ENCODE measurements around the gene SCRN1.
A peak's percentile ranks its signal among the peaks of the same experiment; 100 is the strongest.

SCRN1 gene

DNA sequence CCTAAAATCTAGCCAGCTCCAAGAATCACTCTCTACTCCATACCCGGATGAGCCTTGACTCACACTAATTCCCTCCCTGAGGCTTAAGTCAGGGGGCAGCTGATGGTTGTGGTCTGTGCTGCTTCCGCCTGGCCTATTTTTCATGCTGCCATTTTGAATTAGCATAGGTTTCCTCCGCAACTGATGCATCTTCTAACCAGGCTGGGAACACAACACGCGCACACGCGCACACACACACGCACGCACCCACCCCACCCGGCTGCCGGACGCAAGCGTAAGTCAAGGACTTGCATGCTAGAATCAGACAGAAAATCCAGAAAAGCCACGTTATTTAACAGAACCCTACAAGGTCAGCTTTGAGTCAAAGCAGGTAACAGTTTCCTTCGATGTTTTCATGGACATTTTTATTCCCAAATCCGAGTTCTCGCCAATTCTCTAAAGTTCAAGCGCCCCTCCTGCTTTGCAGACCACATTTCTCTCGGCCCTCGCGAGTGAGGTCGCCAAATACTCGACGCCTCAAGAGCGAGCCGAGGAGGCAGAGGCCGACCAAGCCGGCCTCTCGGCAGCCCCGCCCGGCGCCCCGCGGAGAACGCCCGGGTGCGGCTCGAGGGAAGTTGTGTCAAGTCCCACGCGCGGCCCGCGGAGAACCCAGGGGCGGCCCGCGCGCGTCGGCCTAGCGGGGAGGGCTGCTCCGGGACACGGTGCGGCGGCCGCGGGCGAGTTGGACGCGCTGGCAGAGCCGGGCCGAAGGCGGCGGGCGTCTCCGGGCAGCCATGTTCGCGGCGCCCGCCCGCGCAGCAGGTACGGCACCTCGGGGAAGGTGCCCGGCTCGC, 961 bp downstream of the SCRN1 start:
- no peaks in the 10 kb centered on the region for H3K27me3 ChIP-seq (ENCODE audit: control insufficient read depth in 5 of 5, insufficient read depth in 4 of 5, low read length in 5 of 5)
- no peaks in the 10 kb centered on the region for H3K36me3 ChIP-seq (ENCODE audit: control insufficient read depth in 5 of 5, insufficient read depth in 5 of 5, low read length in 5 of 5)
- peak overlapping the region; percentile 66 to 92 (median 77) for H3K4me3 ChIP-seq (ENCODE audit: low read depth in 1 of 5, low read length in 5 of 5)
- H3K4me1 ChIP-seq (ENCODE audit: control insufficient read depth in 5 of 5, insufficient read depth in 5 of 5, low read length in 5 of 5), result peaks cover 0 to 29% (median 25%) of the 10 kb centered on the region in 5 donors
- H3K9ac ChIP-seq (ENCODE audit: low read length in 5 of 5), result peak overlapping the region in 4 of 5 donors; percentile 70 to 84 (median 81)
- H3K27ac ChIP-seq (ENCODE audit: low read depth, low read length), result peak overlapping the region; percentile 67
- peaks cover 2 to 11% (median 10%) of the 10 kb centered on the region in 5 donors for H3K9me3 ChIP-seq (ENCODE audit: control insufficient read depth in 5 of 5, low read length in 5 of 5)

DNA sequence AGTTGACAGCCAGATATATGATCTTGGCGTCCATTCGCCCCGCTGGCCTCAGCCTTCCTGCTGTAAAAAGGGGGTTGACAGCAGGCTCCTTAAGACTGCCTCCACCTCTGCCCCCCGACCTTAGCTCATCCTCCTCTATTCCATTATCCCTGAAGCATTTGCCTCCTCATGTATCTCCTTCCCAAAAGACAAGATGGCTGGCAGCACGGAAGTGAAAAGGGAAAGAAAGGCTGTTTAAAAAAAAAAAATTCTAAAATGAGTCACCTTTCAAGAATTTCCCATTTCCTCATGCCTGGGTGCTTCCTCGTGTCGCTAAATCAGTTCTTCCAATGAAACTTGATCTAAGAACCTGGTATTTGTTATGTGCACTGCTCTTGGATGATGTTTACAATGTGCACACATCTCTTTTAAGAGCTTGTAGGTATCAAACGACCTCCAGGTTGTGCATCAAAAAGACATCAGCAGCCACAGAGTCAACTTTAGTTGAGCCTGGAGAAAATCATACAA, 1.7 kb downstream of the SCRN1 start:
- peak overlapping the region; percentile 67 for H3K27ac ChIP-seq (ENCODE audit: low read depth, low read length)

DNA sequence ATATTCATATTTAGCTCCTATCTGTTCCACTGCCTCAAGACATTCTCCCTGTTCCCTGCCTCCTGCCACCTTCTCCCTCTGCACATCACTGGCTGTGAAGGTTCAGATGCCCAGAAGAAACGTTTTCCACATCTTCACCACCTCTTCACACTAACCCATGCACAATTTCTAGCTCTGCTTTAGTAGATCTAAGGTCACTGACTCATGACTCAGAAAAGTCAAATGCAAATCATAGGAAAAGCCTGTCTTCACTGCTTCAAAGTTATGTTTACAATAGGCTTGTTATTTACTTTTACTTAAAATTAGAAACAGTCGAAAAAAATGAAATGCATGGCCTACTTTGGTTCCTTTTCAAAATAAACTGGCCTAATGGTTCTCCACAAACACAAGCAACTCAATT, 2.5 kb downstream of the SCRN1 start:
- Histone ChIP-seq H3K27ac (ENCODE audit: low read depth, low read length) (no peak overlapping the region), H3K27me3 (ENCODE audit: control insufficient read depth in 5 of 5, insufficient read depth in 4 of 5, low read length in 5 of 5) (no peaks in the 10 kb centered on the region), H3K9ac (ENCODE audit: low read length in 5 of 5) (no peak overlapping the region), H3K36me3 (ENCODE audit: control insufficient read depth in 5 of 5, insufficient read depth in 5 of 5, low read length in 5 of 5) (no peaks in the 10 kb centered on the region), H3K4me3 (ENCODE audit: low read depth in 1 of 5, low read length in 5 of 5) (no peak overlapping the region), H3K9me3 (ENCODE audit: control insufficient read depth in 5 of 5, low read length in 5 of 5) (peaks cover 0 to 2% (median 0%) of the 10 kb centered on the region in 5 donors), H3K4me1 (ENCODE audit: control insufficient read depth in 5 of 5, insufficient read depth in 5 of 5, low read length in 5 of 5) (peaks cover 0 to 29% (median 25%) of the 10 kb centered on the region in 5 donors)

More for the DNA sequence above, 1.7 kb downstream of the SCRN1 start:
- peak overlapping the region; percentile 66 to 92 (median 77) for H3K4me3 ChIP-seq (ENCODE audit: low read depth in 1 of 5, low read length in 5 of 5)
- H3K27me3 ChIP-seq (ENCODE audit: control insufficient read depth in 5 of 5, insufficient read depth in 4 of 5, low read length in 5 of 5), result no peaks in the 10 kb centered on the region
- H3K4me1 ChIP-seq (ENCODE audit: control insufficient read depth in 5 of 5, insufficient read depth in 5 of 5, low read length in 5 of 5), result peaks cover 0 to 29% (median 25%) of the 10 kb centered on the region in 5 donors
- no peaks in the 10 kb centered on the region for H3K36me3 ChIP-seq (ENCODE audit: control insufficient read depth in 5 of 5, insufficient read depth in 5 of 5, low read length in 5 of 5)
- peaks cover 1 to 6% (median 4%) of the 10 kb centered on the region in 5 donors for H3K9me3 ChIP-seq (ENCODE audit: control insufficient read depth in 5 of 5, low read length in 5 of 5)
- no peak overlapping the region for H3K9ac ChIP-seq (ENCODE audit: low read length in 5 of 5)

- Histone ChIP-seq H3K27ac (ENCODE audit: low read depth, low read length) (no peak overlapping the region), H3K4me3 (ENCODE audit: low read depth in 1 of 5, low read length in 5 of 5) (no peak overlapping the region), H3K27me3 (ENCODE audit: control insufficient read depth in 5 of 5, insufficient read depth in 4 of 5, low read length in 5 of 5) (no peaks in the 10 kb centered on the region), H3K9me3 (ENCODE audit: control insufficient read depth in 5 of 5, low read length in 5 of 5) (no peaks in the 10 kb centered on the region), H3K36me3 (ENCODE audit: control insufficient read depth in 5 of 5, insufficient read depth in 5 of 5, low read length in 5 of 5) (no peaks in the 10 kb centered on the region), H3K9ac (ENCODE audit: low read length in 5 of 5) (no peak overlapping the region), H3K4me1 (ENCODE audit: control insufficient read depth in 5 of 5, insufficient read depth in 5 of 5, low read length in 5 of 5) (peaks cover 0 to 20% (median 14%) of the 10 kb centered on the region in 5 donors)
These were observed 9.4 kb downstream of the SCRN1 start for GRCh38 chr7:29980151-29980550.

DNA sequence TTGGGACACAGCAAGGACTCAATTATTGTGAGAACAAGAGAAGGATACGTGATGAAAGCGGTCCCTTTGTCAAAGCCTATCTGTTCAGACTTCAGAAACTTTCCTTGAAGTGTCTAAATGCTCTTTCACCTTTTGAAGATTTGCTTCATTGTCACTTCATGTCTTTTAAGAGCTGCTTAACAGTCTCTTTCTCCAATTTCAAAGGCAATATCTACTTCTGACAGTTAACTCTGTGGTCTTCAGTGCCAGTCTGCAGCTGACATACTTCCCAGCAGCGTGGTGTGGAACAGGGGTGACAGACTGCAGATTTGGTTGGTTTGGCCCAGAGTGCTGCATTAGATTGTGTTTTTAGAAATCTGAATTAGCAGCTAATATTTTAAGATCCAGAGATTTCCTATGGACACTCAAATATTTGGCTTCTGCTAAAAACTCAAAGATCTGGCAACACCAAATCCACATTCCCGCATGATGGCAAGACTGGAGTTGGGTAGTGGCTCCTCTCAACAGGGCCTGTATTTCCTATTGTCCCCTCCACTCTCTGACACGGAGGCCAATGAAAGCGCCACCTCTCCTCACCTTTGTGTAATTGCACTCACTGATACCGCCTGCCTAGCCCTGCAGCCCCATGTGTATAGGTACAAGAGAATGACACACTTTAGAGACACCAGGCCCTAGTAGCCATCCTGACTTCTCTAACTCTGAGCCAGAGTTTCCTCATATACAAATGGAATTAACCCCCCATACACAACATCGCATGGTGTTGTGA, 11.5 kb downstream of the SCRN1 start:
- Histone ChIP-seq H3K36me3 (ENCODE audit: control insufficient read depth in 5 of 5, insufficient read depth in 5 of 5, low read length in 5 of 5) (no peaks in the 10 kb centered on the region), H3K9ac (ENCODE audit: low read length in 5 of 5) (no peak overlapping the region), H3K4me1 (ENCODE audit: control insufficient read depth in 5 of 5, insufficient read depth in 5 of 5, low read length in 5 of 5) (peaks cover 0 to 26% (median 16%) of the 10 kb centered on the region in 5 donors), H3K4me3 (ENCODE audit: low read depth in 1 of 5, low read length in 5 of 5) (no peak overlapping the region), H3K27ac (ENCODE audit: low read depth, low read length) (no peak overlapping the region), H3K9me3 (ENCODE audit: control insufficient read depth in 5 of 5, low read length in 5 of 5) (no peaks in the 10 kb centered on the region), H3K27me3 (ENCODE audit: control insufficient read depth in 5 of 5, insufficient read depth in 4 of 5, low read length in 5 of 5) (no peaks in the 10 kb centered on the region)

DNA sequence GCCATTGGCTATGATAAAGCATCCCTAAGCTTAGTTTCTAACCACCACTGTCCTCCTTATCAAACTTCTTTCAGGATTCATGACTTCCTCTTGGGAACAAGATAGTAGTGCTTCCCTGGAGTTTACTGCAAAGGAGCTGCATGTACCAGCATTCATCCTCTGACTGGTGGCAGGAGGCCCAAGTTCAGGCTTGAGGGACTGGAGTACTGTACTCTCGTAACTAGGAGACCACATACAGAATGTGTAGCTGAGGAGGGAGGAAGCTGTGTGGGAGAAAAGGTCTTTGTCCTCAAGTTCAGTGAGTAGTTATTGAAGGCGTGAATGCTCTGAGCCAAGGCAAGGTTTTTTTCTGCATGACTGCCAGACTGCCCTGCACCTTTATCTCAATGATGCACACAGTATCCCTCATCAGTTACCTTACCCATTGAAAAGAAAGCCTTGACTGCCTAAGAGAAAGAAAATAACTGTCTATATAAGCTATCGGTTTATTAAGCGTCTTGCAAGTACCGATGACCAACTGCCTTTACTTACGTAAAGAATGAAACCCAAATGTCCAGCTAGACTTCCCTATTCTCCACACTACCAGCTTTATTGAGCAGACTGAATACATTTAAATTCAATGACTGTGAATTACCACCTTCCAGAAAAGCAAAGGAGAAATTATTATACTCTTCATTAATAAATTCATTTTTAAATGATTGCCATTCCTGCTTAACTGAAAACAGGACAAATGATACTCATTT, 12.8 kb downstream of the SCRN1 start:
- Histone ChIP-seq H3K4me3 (ENCODE audit: low read depth in 1 of 5, low read length in 5 of 5) (peak overlapping the region in 4 of 5 donors; percentile 18 to 54 (median 32)), H3K9me3 (ENCODE audit: control insufficient read depth in 5 of 5, low read length in 5 of 5) (no peaks in the 10 kb centered on the region), H3K36me3 (ENCODE audit: control insufficient read depth in 5 of 5, insufficient read depth in 5 of 5, low read length in 5 of 5) (no peaks in the 10 kb centered on the region), H3K4me1 (ENCODE audit: control insufficient read depth in 5 of 5, insufficient read depth in 5 of 5, low read length in 5 of 5) (peaks cover 0 to 32% (median 16%) of the 10 kb centered on the region in 5 donors), H3K27me3 (ENCODE audit: control insufficient read depth in 5 of 5, insufficient read depth in 4 of 5, low read length in 5 of 5) (no peaks in the 10 kb centered on the region), H3K27ac (ENCODE audit: low read depth, low read length) (no peak overlapping the region), H3K9ac (ENCODE audit: low read length in 5 of 5) (no peak overlapping the region)

GRCh38 chr7:29976266-29976665, 13.3 kb downstream of the SCRN1 start:
- Histone ChIP-seq H3K9ac (ENCODE audit: low read length in 5 of 5) (peak overlapping the region in 1 of 5 donors; percentile 49), H3K36me3 (ENCODE audit: control insufficient read depth in 5 of 5, insufficient read depth in 5 of 5, low read length in 5 of 5) (no peaks in the 10 kb centered on the region), H3K27ac (ENCODE audit: low read depth, low read length) (peak overlapping the region; percentile 49), H3K4me3 (ENCODE audit: low read depth in 1 of 5, low read length in 5 of 5) (peak overlapping the region; percentile 18 to 54 (median 38)), H3K27me3 (ENCODE audit: control insufficient read depth in 5 of 5, insufficient read depth in 4 of 5, low read length in 5 of 5) (no peaks in the 10 kb centered on the region), H3K4me1 (ENCODE audit: control insufficient read depth in 5 of 5, insufficient read depth in 5 of 5, low read length in 5 of 5) (peaks cover 0 to 32% (median 16%) of the 10 kb centered on the region in 5 donors), H3K9me3 (ENCODE audit: control insufficient read depth in 5 of 5, low read length in 5 of 5) (no peaks in the 10 kb centered on the region)

GRCh38 chr7:29975561-29975960, 14.0 kb downstream of the SCRN1 start:
- Histone ChIP-seq H3K27me3 (ENCODE audit: control insufficient read depth in 5 of 5, insufficient read depth in 4 of 5, low read length in 5 of 5) (no peaks in the 10 kb centered on the region), H3K9me3 (ENCODE audit: control insufficient read depth in 5 of 5, low read length in 5 of 5) (no peaks in the 10 kb centered on the region), H3K27ac (ENCODE audit: low read depth, low read length) (peak overlapping the region; percentile 49), H3K4me1 (ENCODE audit: control insufficient read depth in 5 of 5, insufficient read depth in 5 of 5, low read length in 5 of 5) (peaks cover 0 to 32% (median 16%) of the 10 kb centered on the region in 5 donors), H3K4me3 (ENCODE audit: low read depth in 1 of 5, low read length in 5 of 5) (no peak overlapping the region), H3K36me3 (ENCODE audit: control insufficient read depth in 5 of 5, insufficient read depth in 5 of 5, low read length in 5 of 5) (no peaks in the 10 kb centered on the region), H3K9ac (ENCODE audit: low read length in 5 of 5) (no peak overlapping the region)

DNA sequence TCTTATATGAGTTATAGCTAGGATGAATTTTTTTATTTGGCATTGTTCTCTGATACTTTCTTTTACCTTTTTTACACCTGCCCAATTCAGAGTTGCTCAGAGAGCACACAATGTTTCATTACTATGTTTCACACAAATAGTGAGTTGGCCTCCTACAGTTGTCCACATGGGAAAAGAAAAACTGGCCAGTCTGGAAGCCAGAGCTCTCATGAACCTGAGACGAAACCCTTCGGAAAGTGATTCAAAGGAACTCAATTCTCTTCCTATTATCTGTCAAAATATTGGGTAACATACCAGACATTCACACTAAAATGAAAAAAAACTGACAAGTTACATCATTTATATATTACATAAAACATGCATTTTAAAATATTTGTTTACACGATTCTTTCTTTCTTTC, 15.3 kb downstream of the SCRN1 start:
- Histone ChIP-seq H3K4me1 (ENCODE audit: control insufficient read depth in 5 of 5, insufficient read depth in 5 of 5, low read length in 5 of 5) (peaks cover 0 to 32% (median 16%) of the 10 kb centered on the region in 5 donors), H3K27me3 (ENCODE audit: control insufficient read depth in 5 of 5, insufficient read depth in 4 of 5, low read length in 5 of 5) (no peaks in the 10 kb centered on the region), H3K9me3 (ENCODE audit: control insufficient read depth in 5 of 5, low read length in 5 of 5) (no peaks in the 10 kb centered on the region), H3K9ac (ENCODE audit: low read length in 5 of 5) (no peak overlapping the region), H3K4me3 (ENCODE audit: low read depth in 1 of 5, low read length in 5 of 5) (no peak overlapping the region), H3K36me3 (ENCODE audit: control insufficient read depth in 5 of 5, insufficient read depth in 5 of 5, low read length in 5 of 5) (no peaks in the 10 kb centered on the region), H3K27ac (ENCODE audit: low read depth, low read length) (no peak overlapping the region)
